H1 (cell line): ENCODE results near the gene ABCD4.
A peak's percentile ranks its signal among the peaks of the same experiment; 100 is the strongest.

Source experiments
- BCL11A ChIP-seq, 2 experiments: IDR thresholded peaks; one replicate each; pipeline ENCODE4 v1.6.1; 2011; ENCODE audit warnings: low read depth in 2 of 2, low read length in 2 of 2, mild to moderate bottlenecking in 2 of 2
- BRCA1 ChIP-seq: IDR thresholded peaks from 2 replicates; pipeline ENCODE4 v1.6.1; 2012; ENCODE audit warnings: low read depth, low read length, improper control_type of control experiment
- CEBPB ChIP-seq: IDR thresholded peaks from 2 replicates; pipeline ENCODE4 v1.6.1; 2012; ENCODE audit warnings: low read depth, low read length
- EGR1 ChIP-seq: IDR thresholded peaks from 2 replicates; pipeline ENCODE4 v1.6.1; 2011; ENCODE audit warnings: low read depth, low read length, borderline replicate concordance
- HDAC6 ChIP-seq: IDR thresholded peaks from one replicate; pipeline ENCODE4 v1.7.1; 2012; ENCODE audit warnings: low read depth, mild to moderate bottlenecking, inconsistent platforms, low read length, moderate library complexity
- JUN ChIP-seq: IDR thresholded peaks from 2 replicates; pipeline ENCODE4 v1.6.1; 2011; ENCODE audit warnings: low read depth, mild to moderate bottlenecking, improper control_type of control experiment, low read length
- JUND ChIP-seq: IDR thresholded peaks from 2 replicates; pipeline ENCODE4 v1.6.1; 2011; ENCODE audit warnings: mild to moderate bottlenecking, improper control_type of control experiment, low read length
- POLR2A ChIP-seq, 2 experiments: IDR thresholded peaks; 1 replicate in 1 of 2; 2 replicates in 1 of 2; pipeline ENCODE4 v1.6.1; 2011; ENCODE audit warnings: low read depth in 2 of 2, low read length in 2 of 2, mild to moderate bottlenecking in 2 of 2; ENCODE audit errors: control extremely low read depth in 1 of 2
- RAD21 ChIP-seq, 2 experiments: IDR thresholded peaks in 1 of 2; conservative IDR thresholded peaks in 1 of 2; 2 replicates each; pipeline ENCODE4 v1.6.1; 2011; ENCODE audit warnings: low read depth in 2 of 2, low read length in 2 of 2, improper control_type of control experiment in 1 of 2, inconsistent platforms in 1 of 2, mild to moderate bottlenecking in 1 of 2, moderate library complexity in 1 of 2
- RXRA ChIP-seq: IDR thresholded peaks from 2 replicates; pipeline ENCODE4 v1.6.1; 2011; ENCODE audit warnings: low read depth, mild to moderate bottlenecking, low read length, moderate library complexity; ENCODE audit not compliant: insufficient read depth
- TCF12 ChIP-seq: IDR thresholded peaks from 2 replicates; pipeline ENCODE4 v1.6.1; 2011; ENCODE audit warnings: low read depth, mild to moderate bottlenecking, low read length
- TF ChIP-seq, protein P1 (sequence below), 3 experiments: IDR thresholded peaks; 1 replicate in 2 of 3; 2 replicates in 1 of 3; pipeline versions ENCODE4 v1.5.1 to v1.6.1; 2011; ENCODE audit warnings: low read length in 3 of 3, mild to moderate bottlenecking in 3 of 3, inconsistent platforms in 2 of 3, low read depth in 1 of 3, moderate library complexity in 1 of 3; ENCODE audit not compliant: insufficient read depth in 1 of 3; ENCODE audit errors: control extremely low read depth in 1 of 3
- TF ChIP-seq, protein P2 (sequence below): IDR thresholded peaks from 2 replicates; pipeline ENCODE4 v1.6.1; 2011; ENCODE audit warnings: low read depth, mild to moderate bottlenecking, low read length; ENCODE audit not compliant: insufficient read depth

DNA sequence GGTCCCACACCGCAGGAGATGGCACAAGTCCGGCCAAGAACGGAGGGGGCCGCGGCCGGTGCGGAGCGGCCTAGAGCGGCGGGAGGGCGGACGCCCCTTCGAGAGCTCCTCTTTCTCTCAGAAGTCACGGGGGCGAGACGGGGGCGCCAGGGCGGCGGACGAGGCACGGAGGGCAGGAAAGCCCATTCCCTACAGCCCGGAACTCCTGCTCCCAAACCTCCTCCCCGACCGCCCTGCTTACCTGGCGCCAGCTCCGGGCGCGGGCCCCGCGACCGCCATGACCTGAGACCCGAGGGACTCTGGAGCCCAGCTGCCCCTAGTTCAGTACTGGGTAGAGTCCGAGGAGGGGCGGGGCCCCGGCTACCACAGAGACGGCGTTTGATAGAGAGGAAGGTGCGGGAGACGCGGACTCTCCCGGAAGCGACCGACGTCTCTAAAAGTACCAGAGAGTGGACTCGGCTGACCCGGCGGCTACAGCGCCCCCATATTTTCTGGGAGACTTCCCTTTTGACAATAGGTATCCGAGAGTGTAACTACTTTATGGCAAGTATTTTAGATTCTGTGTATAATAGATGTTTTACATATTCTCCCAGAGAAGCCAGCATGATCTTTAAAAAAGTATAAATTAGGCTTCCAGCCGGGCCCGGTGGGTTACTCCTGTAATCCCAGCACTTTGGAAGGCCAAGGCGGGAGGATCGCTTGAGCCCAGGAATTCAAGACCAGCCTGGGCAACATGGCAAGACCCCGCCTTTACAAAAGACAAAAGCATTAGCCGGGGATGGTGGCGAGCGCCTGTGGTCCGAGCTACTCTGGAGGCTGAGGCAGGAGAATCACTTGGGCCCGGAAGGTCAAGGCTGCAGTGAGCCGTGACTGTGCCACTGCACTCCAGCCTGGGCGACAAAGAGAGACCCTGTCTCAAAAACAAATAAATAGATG lies at the start of gene ABCD4:
- TF ChIP-seq, protein P1, sequence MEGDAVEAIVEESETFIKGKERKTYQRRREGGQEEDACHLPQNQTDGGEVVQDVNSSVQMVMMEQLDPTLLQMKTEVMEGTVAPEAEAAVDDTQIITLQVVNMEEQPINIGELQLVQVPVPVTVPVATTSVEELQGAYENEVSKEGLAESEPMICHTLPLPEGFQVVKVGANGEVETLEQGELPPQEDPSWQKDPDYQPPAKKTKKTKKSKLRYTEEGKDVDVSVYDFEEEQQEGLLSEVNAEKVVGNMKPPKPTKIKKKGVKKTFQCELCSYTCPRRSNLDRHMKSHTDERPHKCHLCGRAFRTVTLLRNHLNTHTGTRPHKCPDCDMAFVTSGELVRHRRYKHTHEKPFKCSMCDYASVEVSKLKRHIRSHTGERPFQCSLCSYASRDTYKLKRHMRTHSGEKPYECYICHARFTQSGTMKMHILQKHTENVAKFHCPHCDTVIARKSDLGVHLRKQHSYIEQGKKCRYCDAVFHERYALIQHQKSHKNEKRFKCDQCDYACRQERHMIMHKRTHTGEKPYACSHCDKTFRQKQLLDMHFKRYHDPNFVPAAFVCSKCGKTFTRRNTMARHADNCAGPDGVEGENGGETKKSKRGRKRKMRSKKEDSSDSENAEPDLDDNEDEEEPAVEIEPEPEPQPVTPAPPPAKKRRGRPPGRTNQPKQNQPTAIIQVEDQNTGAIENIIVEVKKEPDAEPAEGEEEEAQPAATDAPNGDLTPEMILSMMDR (IDR thresholded peaks at IDR 0.05; ENCODE audit: control extremely low read depth in 1 of 3, insufficient read depth in 1 of 3, low read depth in 1 of 3, low read length in 3 of 3) = peak; percentile 57 to 70 (median 63)
- TF ChIP-seq TCF12 = no peak
- TF ChIP-seq BRCA1 = no peak
- TF ChIP-seq POLR2A (IDR thresholded peaks at IDR 0.05; ENCODE audit: control extremely low read depth in 1 of 2, low read depth in 2 of 2, low read length in 2 of 2) = peak; percentile 98 to 100
- TF ChIP-seq HDAC6 = no peak
- TF ChIP-seq BCL11A (IDR thresholded peaks at IDR 0.05; ENCODE audit: low read depth in 2 of 2, low read length in 2 of 2) = no peak
- peak; percentile 88 for TF ChIP-seq EGR1
- no peak for TF ChIP-seq CEBPB
- TF ChIP-seq RXRA = no peak
- 0 out of 4 replicates have a peak, but pooled peaks of 1 of the 2 experiments have one; percentile 8 for TF ChIP-seq RAD21 (IDR thresholded peaks at IDR 0.05 in 1 of 2, conservative IDR thresholded peaks at IDR 0.05 in 1 of 2; ENCODE audit: low read depth in 2 of 2, low read length in 2 of 2)
- no peak for TF ChIP-seq JUND
- TF ChIP-seq JUN = no peak
- TF ChIP-seq, protein P2, sequence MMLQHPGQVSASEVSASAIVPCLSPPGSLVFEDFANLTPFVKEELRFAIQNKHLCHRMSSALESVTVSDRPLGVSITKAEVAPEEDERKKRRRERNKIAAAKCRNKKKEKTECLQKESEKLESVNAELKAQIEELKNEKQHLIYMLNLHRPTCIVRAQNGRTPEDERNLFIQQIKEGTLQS = no peak
